SIG-M5 (cell line): ENCODE data around the gene CD248.

Source experiments
- DNase-seq: peaks from one replicate; lab custom pipeline; 2025; lab: John Stamatoyannopoulos, UW

Gene CD248

GRCh38 chr11:66275984-66276612, 40.7 kb downstream of the CD248 start:
- no peak for DNase-seq

GRCh38 chr11:66275396-66275795, 41.4 kb downstream of the CD248 start:
- DNase-seq, result no peak

- DNase-seq, result no peak
Measured at GRCh38 chr11:66274219-66274618, 42.6 kb downstream of the CD248 start.

- no peak for DNase-seq
Measured at GRCh38 chr11:66272596-66272995, 44.2 kb downstream of the CD248 start.

GRCh38 chr11:66271816-66272215, 45.0 kb downstream of the CD248 start:
- no peak for DNase-seq

- no peak for DNase-seq
Measured at GRCh38 chr11:66268952-66269905, 47.6 kb downstream of the CD248 start.

- peak; percentile 90 for DNase-seq
Measured at GRCh38 chr11:66268244-66268951, 48.4 kb downstream of the CD248 start, which contains the start of gene RAB1B. TSS of gene RAB1B (plus strand) at chr11:66268639. CDS start at chr11:66268680, 41 bp downstream.

- no peak for DNase-seq
Measured at GRCh38 chr11:66267379-66268243, 49.2 kb downstream of the CD248 start.

- DNase-seq, result no peak
Measured at GRCh38 chr11:66267039-66267378, 49.8 kb downstream of the CD248 start.

GRCh38 chr11:66266378-66267038, 50.3 kb downstream of the CD248 start:
- no peak for DNase-seq

GRCh38 chr11:66265531-66266377, 51.1 kb downstream of the CD248 start:
- no peak for DNase-seq

GRCh38 chr11:66264914-66265313, 51.9 kb downstream of the CD248 start:
- no peak for DNase-seq
